Activated CD8-positive, alpha-beta memory T cell treated with anti-CD3 and anti-CD28 coated beads for 48 hours (primary cell): ENCODE results near the gene PCNT.

Experiments
- DNase-seq, 3 experiments: peaks; one replicate each; pipeline ENCODE4 v3.0.0-alpha.2; 2020; ENCODE audit warnings: low read depth in 2 of 3, low spot score in 2 of 3

Gene PCNT

DNA sequence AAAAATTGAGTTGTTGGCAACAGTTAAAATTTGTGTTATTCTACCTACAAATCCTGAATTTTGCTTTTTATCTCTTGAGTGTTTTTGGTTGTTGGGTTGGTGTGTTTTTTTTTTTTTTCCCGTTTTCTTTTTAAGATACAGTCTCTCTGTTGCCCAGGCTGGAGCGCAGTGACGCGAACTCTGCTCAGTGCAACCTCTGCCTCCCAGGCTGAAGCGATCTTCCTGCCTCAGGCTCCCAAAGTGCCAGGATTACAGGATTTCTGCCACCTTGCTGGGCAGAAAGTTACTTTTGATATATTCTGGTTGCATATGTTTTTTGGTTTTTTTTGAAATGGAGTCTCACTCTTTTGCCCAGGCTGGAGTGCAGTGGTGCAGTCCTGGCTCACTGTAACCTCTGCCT is 4.2 kb downstream of the PCNT start:
- DNase-seq, result no peak

DNA sequence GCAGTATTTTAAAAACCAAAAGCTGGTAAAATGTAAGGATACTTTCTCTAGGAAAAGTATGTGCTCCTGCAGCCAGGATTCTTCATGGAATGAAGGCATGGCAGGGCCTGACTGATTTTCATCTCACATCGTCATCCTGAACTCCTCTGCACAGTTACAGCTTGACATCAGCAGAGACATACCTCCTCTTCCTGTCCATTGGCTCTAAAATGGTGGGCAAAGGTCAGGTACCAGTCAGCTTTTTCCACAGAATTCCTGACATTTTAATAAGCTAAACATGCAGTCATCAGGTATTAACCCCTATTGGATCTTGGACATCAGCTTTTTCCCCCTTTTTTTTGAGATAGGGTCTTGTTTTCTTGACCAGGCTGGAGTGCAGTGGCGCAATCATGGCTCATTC is 5.8 kb downstream of the PCNT start:
- DNase-seq, result no peak

DNA sequence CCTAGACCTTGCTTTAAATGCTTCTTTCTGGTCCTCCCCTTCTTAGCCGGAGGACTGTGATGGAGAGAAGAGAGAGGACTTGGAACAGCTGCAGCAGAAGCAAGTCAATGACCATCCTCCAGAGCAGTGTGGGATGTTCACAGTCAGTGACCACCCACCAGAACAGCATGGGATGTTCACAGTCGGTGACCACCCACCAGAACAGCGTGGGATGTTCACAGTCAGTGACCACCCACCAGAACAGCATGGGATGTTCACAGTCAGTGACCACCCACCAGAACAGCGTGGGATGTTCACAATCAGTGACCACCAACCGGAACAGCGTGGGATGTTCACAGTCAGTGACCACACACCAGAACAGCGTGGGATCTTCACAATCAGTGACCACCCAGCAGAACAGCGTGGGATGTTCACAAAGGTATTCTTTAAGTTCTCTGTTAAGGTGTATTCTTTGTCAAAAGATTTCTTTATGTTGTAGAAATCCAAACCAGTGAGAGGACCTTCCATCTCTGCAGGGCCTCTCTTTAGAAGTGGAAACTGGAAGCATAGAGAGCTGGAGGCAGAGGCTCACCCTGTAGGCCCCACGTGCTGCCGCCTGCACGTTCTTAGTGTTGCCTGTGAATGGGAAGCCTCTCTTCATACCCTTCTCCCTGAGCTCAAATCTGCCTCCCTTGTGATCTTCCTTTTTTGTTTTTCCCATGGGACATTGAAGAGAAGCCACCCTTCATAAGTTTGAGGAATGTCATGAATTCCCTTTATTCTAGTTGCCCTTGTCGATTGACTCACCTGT is 10.6 kb downstream of the PCNT start:
- no peak for DNase-seq

DNA sequence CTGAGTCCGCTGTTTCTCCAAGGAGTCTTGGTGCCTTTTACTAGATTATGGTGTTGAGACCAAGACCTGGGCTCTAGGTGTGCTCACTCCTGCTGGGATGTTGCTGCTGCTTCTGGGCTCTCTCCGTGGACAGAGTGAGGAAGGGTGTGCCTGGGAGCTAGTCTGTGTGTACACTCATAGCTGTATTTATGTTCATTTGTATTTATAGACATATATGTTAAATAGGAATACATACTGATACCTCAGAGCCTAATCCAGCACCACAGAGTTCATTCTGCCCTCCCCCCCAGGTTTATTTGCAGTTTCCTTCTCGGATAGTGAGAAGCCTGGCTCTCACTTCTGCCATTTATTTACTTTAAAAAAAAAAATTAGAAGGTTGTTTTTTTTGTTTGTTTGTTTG is 12.6 kb downstream of the PCNT start:
- no peak for DNase-seq

DNA sequence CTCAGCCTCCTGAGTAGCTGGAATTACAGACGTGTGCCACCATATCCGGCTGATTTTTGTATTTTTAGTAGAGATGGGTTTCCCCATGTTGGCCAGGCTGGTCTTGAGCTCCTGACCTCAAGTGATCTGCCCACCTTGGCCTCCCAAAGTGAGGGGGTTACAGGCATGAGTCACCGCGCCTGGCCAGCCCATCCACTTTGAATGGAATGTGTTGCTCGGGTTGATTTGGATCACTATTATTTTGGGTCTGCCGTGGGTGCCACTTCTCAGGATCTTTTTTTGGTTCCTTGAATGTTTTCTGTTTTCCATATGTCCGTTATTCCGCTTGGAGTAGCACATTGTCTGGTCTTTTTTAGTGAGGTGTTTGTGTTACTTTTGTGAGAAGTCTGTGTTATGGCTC is 17.0 kb downstream of the PCNT start:
- no peak for DNase-seq

DNA sequence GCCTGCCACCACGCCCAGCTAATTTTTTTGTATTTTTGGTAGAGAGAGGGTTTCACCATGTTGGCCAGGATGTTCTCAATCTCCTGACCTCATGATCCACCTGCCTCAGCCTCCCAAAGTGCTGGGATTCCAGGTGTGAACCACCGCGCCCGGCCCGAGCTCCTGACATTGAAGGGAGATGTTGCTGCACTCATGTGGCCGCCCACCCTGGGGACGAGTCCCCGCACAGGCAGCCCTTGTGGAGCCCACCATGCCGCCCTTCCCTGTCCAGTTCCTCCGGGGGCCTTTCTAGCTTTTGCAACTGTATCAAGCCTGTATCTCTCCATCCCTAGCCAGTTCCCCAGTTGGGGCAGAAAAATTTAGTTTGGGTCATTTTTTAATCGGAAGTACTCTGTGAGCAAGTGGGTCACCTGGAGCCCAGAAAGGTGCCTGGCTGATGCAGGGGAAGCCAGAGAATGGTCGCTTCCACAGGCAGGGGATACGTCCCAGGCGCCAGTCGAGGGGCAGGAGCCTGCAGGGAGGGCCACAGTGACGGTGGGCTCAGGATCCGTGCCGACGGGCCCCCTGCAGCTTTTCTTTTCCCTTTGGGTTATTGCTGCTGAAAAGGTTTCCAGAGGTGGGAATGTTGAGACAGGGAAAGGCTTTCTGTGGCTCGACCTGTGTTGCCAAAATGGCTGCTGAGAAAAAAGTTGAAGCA is 20.4 kb downstream of the PCNT start:
- no peak for DNase-seq

DNA sequence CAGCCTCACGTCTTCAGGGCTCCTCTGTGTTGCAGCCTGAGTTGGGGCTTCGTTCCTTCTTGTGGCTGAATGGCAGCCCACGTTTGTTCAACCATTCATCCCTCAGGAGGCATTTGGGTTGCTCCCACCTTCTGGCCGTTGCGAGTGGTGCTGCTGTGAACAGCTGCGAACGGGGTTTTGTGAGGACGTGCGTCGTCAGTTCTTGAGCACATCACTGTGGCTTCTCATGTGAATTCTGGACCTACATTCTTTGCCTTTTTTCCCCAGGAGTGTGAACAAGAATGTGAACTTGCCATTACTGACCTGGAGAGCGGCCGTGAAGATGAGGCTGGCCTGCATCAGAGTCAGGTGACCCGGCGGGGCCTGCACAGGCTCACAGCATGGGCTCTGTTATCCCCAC is 21.9 kb downstream of the PCNT start:
- DNase-seq, result no peak

DNA sequence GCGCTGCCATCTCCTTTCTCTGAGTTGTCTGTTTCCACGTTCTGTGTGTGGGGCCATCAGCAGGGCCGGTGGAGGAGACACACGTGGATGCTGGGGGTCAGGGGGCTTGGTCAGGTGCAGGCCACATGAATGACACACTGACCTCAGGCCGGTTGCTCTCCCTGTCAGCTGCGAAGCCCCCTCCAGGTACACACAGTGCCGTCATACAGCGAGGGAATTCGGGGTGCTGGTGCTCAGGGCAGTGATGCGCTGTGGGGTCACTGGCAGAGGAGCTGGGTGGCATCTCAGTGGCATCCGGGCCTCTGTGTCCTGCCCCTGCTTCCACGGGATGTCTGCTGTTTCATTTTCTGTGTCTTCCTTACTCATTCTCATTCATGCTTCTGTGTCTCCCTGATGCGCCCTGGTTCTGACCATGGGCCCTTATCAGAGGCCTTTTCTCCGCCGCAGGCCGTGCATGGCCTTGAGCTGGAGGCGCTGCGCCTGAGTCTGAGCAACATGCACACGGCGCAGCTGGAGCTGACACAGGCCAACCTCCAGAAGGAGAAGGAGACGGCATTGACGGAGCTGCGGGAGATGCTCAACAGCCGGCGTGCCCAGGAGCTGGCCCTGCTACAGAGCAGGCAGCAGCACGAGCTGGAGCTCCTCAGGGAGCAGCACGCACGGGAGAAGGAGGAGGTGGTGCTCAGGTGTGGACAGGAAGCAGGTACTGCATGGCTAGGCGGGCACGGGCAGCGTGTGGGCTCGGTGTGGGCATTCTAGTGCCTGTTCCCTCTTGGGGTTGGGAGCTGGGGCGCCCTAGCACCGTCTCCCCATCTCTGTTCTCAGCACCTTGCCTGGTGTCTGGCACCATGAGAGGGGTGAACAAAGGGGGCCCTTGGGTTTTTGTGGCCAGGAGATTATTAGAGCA is 22.6 kb downstream of the PCNT start:
- DNase-seq, result no peak

DNA sequence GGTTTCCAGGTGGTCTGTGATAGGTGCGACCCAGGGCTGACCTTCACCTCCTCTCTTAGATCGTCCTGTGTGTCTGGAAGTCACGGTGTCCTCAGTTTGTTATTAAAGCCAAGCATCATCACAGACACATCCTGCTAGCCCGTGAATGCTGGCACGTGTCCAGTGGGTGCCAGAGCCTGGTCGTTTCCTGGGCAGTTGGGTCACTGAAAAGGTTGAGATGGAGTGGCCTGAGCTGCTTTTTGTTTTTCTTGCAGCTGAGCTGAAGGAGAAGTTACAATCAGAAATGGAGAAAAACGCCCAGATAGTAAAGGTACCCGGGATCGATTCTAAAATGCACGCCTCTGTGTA is 23.2 kb downstream of the PCNT start:
- DNase-seq, result no peak

DNA sequence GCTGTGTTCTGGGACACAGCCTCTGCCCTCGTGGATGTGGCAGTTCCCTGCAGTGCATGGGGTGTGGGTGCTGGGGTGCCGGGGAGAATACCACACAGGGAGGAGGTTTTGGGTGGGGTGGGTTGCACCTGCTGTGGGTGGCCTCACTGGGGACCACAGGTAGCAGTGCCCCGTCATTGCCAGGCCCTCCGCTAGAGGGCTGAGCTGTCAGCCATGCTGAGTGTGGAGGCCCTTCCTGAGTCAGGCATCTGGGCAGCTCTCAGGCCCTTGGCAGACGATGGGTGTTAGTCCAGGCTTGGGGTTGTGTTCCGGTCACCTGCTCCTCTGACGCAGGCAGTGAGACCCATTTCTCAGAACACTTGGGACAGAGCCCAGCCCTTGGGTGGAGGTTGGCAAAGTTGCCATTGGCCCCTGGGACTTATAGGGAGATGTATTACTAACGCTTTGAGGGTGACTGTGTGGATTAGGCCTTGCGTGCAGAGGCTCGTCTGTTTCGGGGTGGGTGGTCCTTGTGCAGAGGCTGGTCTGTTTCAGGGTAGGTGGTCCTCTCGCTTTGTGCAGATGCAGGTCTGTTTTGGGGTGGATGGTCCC is 23.9 kb downstream of the PCNT start:
- no peak for DNase-seq

DNA sequence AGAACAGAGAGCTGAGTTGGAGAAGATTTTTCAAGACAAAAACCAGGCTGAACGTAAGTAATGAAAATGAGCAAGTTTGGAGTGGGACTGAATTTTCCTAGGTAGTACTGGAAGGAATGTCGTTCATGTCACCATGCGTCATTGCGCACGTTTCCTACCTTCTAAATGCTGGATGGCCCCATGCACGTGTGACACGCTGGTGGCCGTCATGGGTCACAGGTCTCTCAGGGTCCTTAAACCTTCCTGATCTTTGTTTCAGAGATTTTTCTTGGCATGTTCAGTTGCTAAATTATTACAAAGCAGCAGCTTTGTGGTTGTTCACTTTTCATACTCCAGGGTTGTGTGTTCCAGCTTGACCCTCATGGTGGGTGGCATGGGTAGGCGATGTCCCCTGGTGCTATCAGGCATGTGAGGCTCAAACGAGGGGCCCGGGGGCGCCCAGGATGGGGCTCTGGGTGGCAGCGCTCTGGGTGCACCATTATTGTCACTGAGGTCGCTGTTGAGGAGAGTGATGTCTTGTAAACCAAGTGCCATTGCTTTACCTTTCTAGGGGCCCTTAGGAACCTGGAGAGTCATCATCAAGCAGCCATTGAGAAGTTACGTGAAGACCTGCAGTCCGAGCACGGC is 25.3 kb downstream of the PCNT start:
- no peak for DNase-seq

DNA sequence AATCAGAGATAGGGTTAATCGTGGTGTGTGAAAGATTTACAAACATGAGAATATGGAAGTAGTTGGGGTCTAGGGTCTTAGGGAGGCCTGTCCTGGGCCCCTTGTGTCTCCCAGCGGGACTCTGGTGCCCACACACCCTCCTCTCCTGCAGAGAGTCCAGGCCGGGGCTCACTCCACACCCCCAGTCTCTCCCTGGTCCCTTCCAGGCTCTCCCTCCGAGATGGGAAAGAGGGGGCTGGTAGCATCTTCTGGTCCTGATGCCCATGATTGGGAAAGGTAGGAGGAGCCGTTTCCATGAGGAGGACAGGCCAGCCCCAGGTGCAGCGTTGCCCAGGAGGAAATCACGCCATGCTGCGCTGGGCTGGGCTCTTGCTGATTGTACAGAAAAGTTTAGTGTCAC is 26.6 kb downstream of the PCNT start:
- no peak for DNase-seq

DNA sequence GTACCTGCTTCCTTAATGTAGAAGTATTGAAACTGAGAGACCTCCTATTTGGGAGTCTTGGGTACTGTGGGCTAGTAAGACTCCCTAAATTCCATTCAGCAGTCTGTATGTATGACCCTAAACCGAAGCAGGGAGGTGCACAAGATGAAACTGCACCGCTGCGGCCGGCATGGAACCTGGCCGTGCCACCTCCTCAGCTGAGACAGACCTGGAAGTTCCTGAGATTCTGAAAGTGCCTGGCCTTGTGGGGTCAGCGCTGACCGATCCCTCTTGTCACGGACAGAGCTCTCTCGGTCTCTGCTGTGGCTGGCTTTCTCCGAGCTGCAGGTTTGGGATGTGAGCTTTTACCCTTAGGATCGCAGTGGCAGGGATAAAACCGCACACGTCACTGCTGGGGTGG is 27.0 kb downstream of the PCNT start:
- DNase-seq, result no peak

DNA sequence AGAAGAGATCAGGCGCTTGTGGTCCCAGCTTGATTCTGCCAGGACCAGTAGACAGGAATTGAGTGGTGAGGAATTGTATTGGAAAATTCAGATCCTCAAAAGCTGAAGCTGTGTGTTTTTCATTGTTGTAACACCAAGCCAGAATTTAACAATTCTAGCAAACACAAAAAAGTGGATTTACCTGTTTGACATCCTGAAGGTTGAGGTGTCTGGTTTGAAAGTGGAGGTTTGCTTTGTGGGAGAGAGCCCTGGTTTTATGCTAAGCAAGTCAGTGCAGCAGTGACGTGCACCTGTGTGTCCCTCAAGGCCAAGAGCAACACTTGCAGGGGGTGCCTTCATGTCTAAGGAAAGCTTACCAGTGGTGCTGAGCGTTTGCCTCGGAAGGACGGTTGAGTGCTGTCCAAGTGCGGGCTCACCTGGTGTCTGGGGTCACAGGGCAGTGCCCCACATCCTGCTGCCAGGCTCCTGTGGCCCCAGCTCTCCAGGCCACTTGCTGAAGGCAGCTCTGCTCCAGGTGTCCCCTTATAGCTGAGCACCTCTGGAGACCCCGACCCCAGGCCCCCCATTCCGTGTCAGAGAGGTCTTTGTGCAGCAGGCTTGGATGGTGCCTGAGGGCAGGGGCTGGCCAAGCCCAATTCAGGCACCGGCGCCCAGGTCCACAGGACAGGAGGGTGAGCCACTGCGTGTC is 27.7 kb downstream of the PCNT start:
- no peak for DNase-seq

DNA sequence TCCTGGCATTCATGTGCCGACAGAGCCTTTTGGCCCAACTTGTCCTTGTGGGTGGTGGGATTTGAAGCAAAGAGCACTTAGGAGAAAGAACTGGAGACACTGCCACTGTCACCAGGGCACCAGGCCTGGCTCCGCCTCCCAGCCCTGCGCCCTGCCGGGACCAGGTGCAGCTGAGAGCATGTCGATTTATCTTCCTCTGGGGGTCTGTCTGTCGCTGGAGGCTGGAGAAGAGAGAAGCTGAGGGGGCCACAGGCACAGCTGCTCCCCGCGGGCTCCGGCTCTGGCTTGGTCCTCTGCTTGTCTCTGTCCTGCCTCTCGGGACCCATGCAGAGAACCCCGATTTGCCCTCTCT is 28.2 kb downstream of the PCNT start:
- DNase-seq, result no peak

DNA sequence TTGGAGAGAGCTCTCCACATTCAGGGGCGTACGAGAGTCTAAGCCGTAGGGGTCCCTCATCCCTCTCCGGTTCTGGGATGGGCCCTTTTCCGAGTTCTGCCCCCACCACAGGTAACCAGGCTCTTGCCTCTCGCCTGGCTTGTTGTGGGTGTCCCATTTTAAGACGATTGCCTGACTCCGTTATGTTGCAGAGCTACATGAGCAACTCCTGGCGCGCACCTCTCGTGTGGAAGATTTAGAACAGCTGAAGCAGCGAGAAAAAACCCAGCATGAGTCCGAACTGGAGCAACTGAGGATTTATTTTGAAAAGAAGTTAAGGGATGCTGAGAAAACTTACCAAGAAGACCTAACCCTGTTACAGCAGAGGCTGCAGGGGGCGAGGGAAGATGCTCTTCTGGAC is 29.0 kb downstream of the PCNT start:
- DNase-seq, result no peak

DNA sequence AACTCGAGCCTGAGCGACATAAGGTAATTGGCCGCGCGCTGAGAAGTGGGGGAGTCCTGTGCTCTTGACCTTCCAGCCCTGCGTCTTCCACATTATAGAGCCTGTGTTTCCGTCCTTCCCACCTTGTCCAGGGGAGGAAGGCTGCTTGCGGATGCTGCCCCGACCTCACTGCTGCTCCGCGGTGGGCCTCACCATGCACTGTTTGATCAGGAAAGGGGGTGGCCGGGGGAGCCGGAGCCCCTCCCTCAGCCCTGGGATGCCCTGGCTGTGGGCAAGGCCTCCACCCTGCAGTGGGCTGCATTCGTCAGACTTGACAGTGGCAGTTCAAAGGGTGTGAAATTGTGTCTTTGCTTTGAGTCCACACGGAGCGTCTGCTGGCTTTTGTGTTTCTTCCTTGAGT is 30.1 kb downstream of the PCNT start:
- DNase-seq, result no peak

DNA sequence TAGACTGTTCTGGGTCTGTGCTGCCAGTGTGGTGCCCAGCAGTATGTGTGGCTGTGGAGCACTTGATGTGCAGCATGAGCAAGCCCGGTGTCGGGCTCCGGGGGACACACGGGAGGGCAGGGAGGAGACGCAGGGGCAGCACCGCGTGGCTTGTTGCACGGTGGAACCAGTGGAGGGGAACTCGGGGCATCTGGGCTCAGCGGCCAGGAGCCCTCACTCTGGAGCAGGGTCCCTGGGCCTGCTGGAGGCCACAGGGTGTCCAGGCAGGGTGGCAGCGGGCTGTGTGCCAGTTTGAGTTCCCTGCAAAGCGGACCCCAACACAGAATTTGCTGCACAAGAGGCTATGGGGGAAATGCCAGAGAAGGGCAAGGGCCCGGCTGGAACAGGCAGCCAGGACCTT is 30.6 kb downstream of the PCNT start:
- DNase-seq, result no peak

DNA sequence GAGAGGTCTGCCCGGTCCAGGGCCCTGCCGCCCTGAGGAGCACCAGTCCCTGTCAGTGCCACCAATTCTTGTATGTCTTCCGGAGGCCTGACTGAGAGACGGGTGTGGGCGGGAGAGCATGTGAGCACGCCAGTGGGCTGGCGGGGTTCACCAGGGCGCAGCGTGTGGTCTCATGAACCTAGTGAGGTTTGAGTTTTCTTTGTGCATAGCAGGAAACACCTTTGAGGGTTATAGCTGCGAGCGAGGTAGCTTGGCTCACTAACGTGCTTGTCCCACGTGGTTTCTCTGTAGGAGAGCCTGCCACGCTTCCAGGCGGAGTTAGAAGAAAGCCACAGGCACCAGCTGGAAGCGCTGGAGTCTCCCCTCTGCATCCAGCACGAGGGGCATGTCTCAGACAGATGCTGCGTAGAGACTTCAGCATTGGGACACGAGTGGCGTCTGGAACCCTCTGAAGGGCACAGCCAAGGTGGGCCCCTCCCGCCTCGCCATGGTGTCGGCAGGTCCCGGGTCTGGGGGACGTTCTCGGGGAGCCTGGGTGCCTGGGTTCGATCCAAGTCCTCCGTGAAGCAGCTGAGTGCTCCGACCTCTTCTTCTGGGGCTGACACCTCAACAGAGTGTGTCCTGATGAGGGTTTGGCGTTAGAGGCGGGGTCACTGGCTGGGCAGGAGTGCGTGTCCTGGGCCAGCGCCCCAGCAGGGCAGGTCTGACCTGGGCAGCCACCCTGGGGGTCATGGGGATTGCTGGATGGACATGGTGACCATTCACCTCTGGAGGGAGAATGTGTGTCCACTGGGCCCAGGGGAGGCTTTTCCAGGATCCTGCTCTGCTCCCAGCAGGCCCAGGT is 31.4 kb downstream of the PCNT start:
- DNase-seq, result no peak

DNA sequence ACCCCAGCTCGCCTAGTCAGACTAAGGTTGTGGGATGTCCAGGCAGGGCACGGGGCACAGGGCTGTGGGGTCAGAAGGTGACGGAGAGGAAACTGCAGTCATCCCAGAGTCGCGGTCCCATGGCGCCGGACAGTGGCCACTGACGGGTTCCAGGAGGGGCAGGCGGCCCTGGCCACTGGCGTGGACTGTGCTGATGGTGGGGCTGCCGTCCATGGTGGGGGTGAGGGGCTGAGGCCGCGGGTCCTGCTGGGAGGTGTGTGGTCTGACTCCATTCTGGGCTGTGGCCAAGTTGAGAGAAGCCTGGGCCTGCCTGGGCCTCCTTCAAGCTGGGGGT is 32.0 kb downstream of the PCNT start:
- no peak for DNase-seq
